Glutamatergic neuron (in vitro differentiated cells): ENCODE measurements around the gene GINS2. TPM values are rescaled to one million over a fixed set of nuclear protein-coding genes. Genes with fewer than 3 reads are reported as not detected.

ENCODE experiments used
- DNase-seq: peaks from one replicate; pipeline ENCODE4 v3.0.0; 2022
- H3K27ac Mint-ChIP-seq: one replicate; pipeline ENCODE4 v1.8.0; 2020; ENCODE audit warnings: mild to moderate bottlenecking, mixed read lengths, inconsistent platforms; ENCODE audit not compliant: unreplicated experiment
- H3K27me3 Mint-ChIP-seq: one replicate; pipeline ENCODE4 v1.8.0; 2020; ENCODE audit warnings: mild to moderate bottlenecking, moderate library complexity, mixed read lengths, inconsistent platforms; ENCODE audit not compliant: unreplicated experiment
- H3K36me3 Mint-ChIP-seq: one replicate; pipeline ENCODE4 v1.8.0; 2020; ENCODE audit warnings: mild to moderate bottlenecking, mixed read lengths, inconsistent platforms; ENCODE audit not compliant: unreplicated experiment
- H3K4me1 Mint-ChIP-seq: one replicate; pipeline ENCODE4 v1.8.0; 2020; ENCODE audit warnings: mild to moderate bottlenecking, low read depth, mixed read lengths, inconsistent platforms; ENCODE audit not compliant: unreplicated experiment
- H3K4me3 Mint-ChIP-seq: one replicate; pipeline ENCODE4 v1.8.0; 2020; ENCODE audit warnings: mild to moderate bottlenecking, mixed read lengths, inconsistent platforms; ENCODE audit not compliant: unreplicated experiment
- H3K9me3 Mint-ChIP-seq: one replicate; pipeline ENCODE4 v1.8.0; 2020; ENCODE audit warnings: mild to moderate bottlenecking, moderate library complexity, mixed read lengths, inconsistent platforms; ENCODE audit not compliant: unreplicated experiment
- total RNA-seq: library from RNA; stranded (reverse); fragmentation: NEBNext Ultra II Directional; extraction: Animal tissue kit (Norgen Biotek cat#: 25700); gene quantifications from one replicate; pipeline ENCODE4 v1.2.1, GENCODE V29; 2021; ENCODE audit not compliant: unreplicated experiment
- TF ChIP-seq, protein P1 (sequence below): fragments of 200-600 bp; sonication (generic); IDR thresholded peaks from one replicate; pipeline ENCODE4 v1.5.0; 2021; ENCODE audit not compliant: partially characterized antibody, unreplicated experiment

Gene GINS2
- total RNA-seq, 1 donor from 2014 or later, result 7.1 TPM

DNA sequence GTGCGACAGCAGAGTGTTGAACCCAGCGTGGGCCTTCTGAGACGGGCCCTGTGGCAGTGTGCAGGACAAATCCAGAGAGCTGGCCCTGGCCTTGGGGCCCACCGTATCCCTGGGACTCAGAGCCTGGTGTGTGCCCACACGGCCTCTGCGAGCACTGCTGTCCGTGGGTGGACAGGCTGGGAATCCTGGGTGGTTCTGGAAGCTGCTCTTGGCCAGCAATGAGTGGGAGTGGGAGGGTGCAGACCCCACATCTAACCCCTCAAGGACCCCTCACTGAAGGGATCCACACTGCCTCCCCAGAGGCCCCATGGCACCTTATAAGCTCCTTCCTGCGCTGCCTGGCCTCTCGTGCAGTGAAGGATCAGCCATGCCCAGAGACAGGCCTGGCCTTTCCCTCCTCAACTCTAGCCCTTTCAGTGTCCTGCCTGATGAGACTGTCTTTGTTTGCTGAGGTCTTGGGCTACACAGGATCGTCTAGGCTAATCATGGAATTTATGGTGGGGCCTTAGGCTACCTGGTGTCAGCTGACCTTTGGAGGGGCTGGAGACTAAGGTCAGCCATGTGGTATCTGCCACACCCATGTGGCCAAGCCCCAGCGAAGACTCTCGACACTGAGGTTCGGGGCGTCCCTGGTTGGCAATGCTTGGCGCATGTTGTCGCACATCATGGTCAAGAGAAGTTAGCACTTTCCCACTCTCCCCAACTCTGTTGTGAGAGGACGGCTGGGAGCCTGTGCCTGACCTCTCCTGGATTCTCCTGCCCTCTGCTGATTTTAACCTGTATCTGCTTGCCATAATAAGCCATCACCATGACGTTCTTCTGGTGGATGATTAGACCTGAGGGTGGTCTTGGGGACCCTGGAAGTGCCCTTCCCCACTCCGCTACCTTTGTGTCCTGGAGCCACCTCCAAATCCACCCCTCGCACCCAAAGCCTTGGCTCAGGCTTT lies 16.4 kb upstream of the GINS2 start:
- Mint-ChIP-seq H3K4me1 (no peaks in the 10 kb centered on the region), H3K9me3 (peaks cover 4% of the 10 kb centered on the region), H3K4me3 (no peak overlapping the region), H3K27me3 (peaks cover 7% of the 10 kb centered on the region), H3K27ac (no peak overlapping the region), H3K36me3 (no peaks in the 10 kb centered on the region)
- TF ChIP-seq, protein P1, sequence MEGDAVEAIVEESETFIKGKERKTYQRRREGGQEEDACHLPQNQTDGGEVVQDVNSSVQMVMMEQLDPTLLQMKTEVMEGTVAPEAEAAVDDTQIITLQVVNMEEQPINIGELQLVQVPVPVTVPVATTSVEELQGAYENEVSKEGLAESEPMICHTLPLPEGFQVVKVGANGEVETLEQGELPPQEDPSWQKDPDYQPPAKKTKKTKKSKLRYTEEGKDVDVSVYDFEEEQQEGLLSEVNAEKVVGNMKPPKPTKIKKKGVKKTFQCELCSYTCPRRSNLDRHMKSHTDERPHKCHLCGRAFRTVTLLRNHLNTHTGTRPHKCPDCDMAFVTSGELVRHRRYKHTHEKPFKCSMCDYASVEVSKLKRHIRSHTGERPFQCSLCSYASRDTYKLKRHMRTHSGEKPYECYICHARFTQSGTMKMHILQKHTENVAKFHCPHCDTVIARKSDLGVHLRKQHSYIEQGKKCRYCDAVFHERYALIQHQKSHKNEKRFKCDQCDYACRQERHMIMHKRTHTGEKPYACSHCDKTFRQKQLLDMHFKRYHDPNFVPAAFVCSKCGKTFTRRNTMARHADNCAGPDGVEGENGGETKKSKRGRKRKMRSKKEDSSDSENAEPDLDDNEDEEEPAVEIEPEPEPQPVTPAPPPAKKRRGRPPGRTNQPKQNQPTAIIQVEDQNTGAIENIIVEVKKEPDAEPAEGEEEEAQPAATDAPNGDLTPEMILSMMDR, result no peak
- DNase-seq, result no peak

DNA sequence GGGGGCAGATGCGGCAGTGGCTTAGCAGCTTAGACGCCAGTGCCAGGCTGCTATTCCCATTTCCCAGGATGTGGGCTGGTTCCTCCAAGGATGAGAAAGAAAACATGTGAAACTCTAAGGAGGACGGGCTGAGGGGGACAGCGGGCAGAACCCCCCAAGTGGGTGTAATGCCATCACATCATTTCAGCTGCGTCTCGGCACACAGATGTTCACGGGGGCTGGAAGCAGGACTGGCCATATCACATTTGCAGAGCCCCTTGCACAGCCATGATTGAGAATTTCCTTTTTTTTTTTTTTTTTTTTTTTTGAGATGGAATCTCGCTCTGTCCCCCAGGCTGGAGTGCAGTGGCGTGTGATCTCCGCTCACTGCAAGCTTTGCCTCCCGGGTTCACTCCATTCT lies 15.3 kb upstream of the GINS2 start:
- no peak overlapping the region for H3K27ac Mint-ChIP-seq
- H3K4me3 Mint-ChIP-seq, result no peak overlapping the region
- H3K9me3 Mint-ChIP-seq, result peaks cover 4% of the 10 kb centered on the region
- TF ChIP-seq, protein P1, result no peak
- H3K36me3 Mint-ChIP-seq, result no peaks in the 10 kb centered on the region
- no peaks in the 10 kb centered on the region for H3K4me1 Mint-ChIP-seq
- no peak for DNase-seq
- H3K27me3 Mint-ChIP-seq, result peaks cover 7% of the 10 kb centered on the region

DNA sequence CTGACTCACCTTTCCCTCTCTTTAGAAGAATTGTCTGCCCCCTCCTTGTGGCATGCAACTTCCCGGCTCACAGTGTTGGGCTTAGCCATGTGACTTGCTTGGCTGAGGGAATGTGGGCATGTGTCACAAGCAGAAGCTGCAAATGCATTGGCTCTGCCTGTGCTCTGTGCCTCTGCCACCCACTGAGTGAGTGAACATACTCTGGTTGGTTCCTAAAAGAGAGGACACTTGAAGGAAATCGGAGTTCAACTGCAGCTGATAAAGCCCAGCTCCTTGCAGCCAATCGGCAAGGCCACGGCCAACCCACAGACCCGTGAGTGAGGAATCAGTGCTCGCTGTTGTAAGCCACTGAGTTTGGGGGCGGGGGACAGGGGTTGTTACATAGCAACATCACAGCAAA lies 10.9 kb upstream of the GINS2 start:
- Mint-ChIP-seq H3K36me3 (no peaks in the 10 kb centered on the region), H3K27ac (no peak overlapping the region), H3K4me1 (peaks cover 4% of the 10 kb centered on the region), H3K27me3 (peaks cover 5% of the 10 kb centered on the region), H3K4me3 (no peak overlapping the region), H3K9me3 (peaks cover 4% of the 10 kb centered on the region)
- DNase-seq, result no peak
- TF ChIP-seq, protein P1, result no peak

DNA sequence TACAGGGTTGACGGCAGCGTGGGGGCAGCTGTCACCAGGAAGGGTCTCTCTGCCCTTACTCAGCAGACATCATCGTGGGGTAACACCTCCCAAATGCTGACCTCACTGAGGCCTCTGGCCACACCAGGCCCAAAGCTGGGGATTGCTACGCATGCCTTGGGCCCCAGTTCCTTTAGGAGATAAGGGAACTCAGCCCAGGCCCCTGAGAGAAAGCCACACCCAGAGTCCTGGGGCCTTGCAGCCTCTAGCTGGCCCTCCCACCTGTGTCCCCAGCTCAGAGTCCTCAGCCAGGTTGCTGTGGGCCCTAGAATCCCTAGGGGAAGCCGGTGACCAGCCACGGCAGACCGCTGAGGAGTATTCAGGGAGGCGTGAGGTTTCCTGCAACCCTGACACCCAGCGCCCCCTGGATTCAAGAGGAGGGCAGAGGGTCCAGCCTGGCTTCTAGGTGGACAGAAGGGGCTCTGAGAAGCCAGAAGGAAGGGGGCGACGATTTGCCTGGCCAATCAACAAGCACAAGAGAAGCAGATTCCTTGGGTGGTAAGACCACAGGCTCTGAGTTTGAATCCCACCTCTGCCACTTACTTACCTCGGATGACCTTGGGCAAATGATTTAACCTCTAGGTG lies 10.3 kb upstream of the GINS2 start:
- Mint-ChIP-seq H3K27ac (no peak overlapping the region), H3K9me3 (peaks cover 4% of the 10 kb centered on the region), H3K4me1 (peaks cover 4% of the 10 kb centered on the region), H3K27me3 (peaks cover 5% of the 10 kb centered on the region), H3K36me3 (no peaks in the 10 kb centered on the region), H3K4me3 (no peak overlapping the region)
- TF ChIP-seq, protein P1, result no peak
- no peak for DNase-seq

DNA sequence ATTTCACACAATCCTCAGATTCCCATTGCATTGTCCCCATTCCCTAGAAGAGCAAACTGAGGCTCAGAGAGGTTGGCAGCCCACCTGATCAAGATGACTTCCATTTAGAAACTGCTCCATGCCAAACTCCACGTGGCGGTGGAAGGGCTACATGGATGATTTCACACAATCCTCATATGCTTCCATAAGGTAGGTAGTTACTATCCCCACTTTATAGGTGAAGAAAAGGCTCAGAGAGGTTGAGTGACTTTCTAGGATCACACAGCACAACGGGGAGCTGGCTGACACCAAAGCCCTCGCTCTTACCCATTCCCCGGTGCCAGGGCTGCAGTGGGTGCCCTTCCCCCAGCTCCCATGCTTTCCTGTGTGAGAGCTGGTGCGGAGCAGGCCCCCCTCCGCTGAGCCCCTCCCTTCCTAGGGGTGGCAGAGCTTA lies 9.7 kb upstream of the GINS2 start:
- Mint-ChIP-seq H3K27me3 (peaks cover 5% of the 10 kb centered on the region), H3K27ac (no peak overlapping the region), H3K36me3 (no peaks in the 10 kb centered on the region), H3K4me1 (peaks cover 4% of the 10 kb centered on the region), H3K4me3 (no peak overlapping the region), H3K9me3 (peaks cover 4% of the 10 kb centered on the region)
- TF ChIP-seq, protein P1, result no peak
- no peak for DNase-seq
